H9 (cell line): ENCODE results near the gene GNGT2. TPM values are rescaled to one million over a fixed set of nuclear protein-coding genes. Genes with fewer than 3 reads are reported as not detected.

ENCODE experiments used
- DNase-seq: peaks from one replicate; pipeline ENCODE4 v3.0.0-alpha.2; 2017
- H2AFZ ChIP-seq: one replicate; pipeline ENCODE4 v1.6.1; 2013; ENCODE audit warnings: mild to moderate bottlenecking, low read length, control low read depth, moderate library complexity
- H2AK5ac ChIP-seq: 2 replicates; pipeline ENCODE4 v1.6.1; 2013; ENCODE audit warnings: low read length, control low read depth, mixed read lengths; ENCODE audit not compliant: insufficient read length
- H2BK120ac ChIP-seq: one replicate; pipeline ENCODE4 v1.6.1; 2013; ENCODE audit warnings: low read depth, mild to moderate bottlenecking, low read length, control low read depth, inconsistent platforms; ENCODE audit not compliant: poor library complexity, severe bottlenecking
- H2BK12ac ChIP-seq: 2 replicates; pipeline ENCODE4 v1.6.1; 2013; ENCODE audit warnings: low read length, control low read depth, mixed read lengths, low read depth; ENCODE audit not compliant: insufficient read length
- H2BK15ac ChIP-seq: 2 replicates; pipeline ENCODE4 v1.6.1; 2013; ENCODE audit warnings: low read depth, low read length, control low read depth
- H2BK20ac ChIP-seq: one replicate; pipeline ENCODE4 v1.6.1; 2013; ENCODE audit warnings: low read depth, mild to moderate bottlenecking, low read length, control low read depth, inconsistent platforms; ENCODE audit not compliant: poor library complexity, severe bottlenecking
- H2BK5ac ChIP-seq: 2 replicates; pipeline ENCODE4 v1.6.1; 2013; ENCODE audit warnings: low read length, control low read depth, mixed read lengths; ENCODE audit not compliant: insufficient read length
- H3K14ac ChIP-seq: 2 replicates; pipeline ENCODE4 v1.6.1; 2013; ENCODE audit warnings: low read length, control low read depth; ENCODE audit not compliant: insufficient read depth
- H3K18ac ChIP-seq: 2 replicates; pipeline ENCODE4 v1.6.1; 2013; ENCODE audit warnings: low read depth, mild to moderate bottlenecking, mixed read lengths, low read length, control low read depth; ENCODE audit not compliant: insufficient read length
- H3K23ac ChIP-seq: 2 replicates; pipeline ENCODE4 v1.6.1; 2013; ENCODE audit warnings: low read length, control low read depth, mixed read lengths, low read depth; ENCODE audit not compliant: insufficient read length
- H3K23me2 ChIP-seq: 2 replicates; pipeline ENCODE4 v1.6.1; 2013; ENCODE audit warnings: low read depth, mild to moderate bottlenecking, mixed read lengths, low read length, control low read depth; ENCODE audit not compliant: insufficient read length, poor library complexity, severe bottlenecking
- H3K27ac ChIP-seq: 2 replicates; pipeline ENCODE4 v1.5.1; 2013; ENCODE audit warnings: low read length, control low read depth, mixed read lengths, low read depth; ENCODE audit not compliant: insufficient read length
- H3K27me3 ChIP-seq: 2 replicates; pipeline ENCODE4 v1.6.1; 2013; ENCODE audit warnings: low read length, control low read depth, inconsistent platforms; ENCODE audit not compliant: insufficient read depth
- H3K4ac ChIP-seq: 2 replicates; pipeline ENCODE4 v1.6.1; 2013; ENCODE audit warnings: low read depth, mild to moderate bottlenecking, control low read depth, inconsistent platforms, low read length, moderate library complexity
- H3K4me1 ChIP-seq: 2 replicates; pipeline ENCODE4 v1.6.1; 2013; ENCODE audit warnings: low read length, control low read depth, inconsistent platforms; ENCODE audit not compliant: insufficient read depth
- H3K4me2 ChIP-seq: 2 replicates; pipeline ENCODE4 v1.6.1; 2013; ENCODE audit warnings: low read length, control low read depth, mixed read lengths; ENCODE audit not compliant: insufficient read length, insufficient read depth
- H3K56ac ChIP-seq: 2 replicates; pipeline ENCODE4 v1.6.1; 2013; ENCODE audit warnings: low read depth, mild to moderate bottlenecking, mixed read lengths, low read length, control low read depth; ENCODE audit not compliant: insufficient read length
- H3K79me1 ChIP-seq: 2 replicates; pipeline ENCODE4 v1.6.1; 2013; ENCODE audit warnings: low read depth, mild to moderate bottlenecking, moderate library complexity, low read length, control low read depth, inconsistent platforms; ENCODE audit not compliant: insufficient read depth, poor library complexity, severe bottlenecking
- H3K79me2 ChIP-seq: 2 replicates; pipeline ENCODE4 v1.6.1; 2013; ENCODE audit warnings: low read length, control low read depth, inconsistent platforms; ENCODE audit not compliant: insufficient read depth
- H3K9ac ChIP-seq: 2 replicates; pipeline ENCODE4 v1.6.1; 2013; ENCODE audit warnings: low read length, control low read depth, mixed read lengths; ENCODE audit not compliant: insufficient read length; ENCODE audit errors: extremely low read depth
- H3K9me3 ChIP-seq: one replicate; pipeline ENCODE4 v1.6.1; 2013; ENCODE audit warnings: low read depth, low read length, inconsistent platforms; ENCODE audit not compliant: control insufficient read depth
- H3T11ph ChIP-seq: one replicate; pipeline ENCODE4 v1.6.1; 2013; ENCODE audit warnings: mild to moderate bottlenecking, low read length, control low read depth, inconsistent platforms
- H4K20me1 ChIP-seq: one replicate; pipeline ENCODE4 v1.6.1; 2013; ENCODE audit not compliant: control insufficient read depth, insufficient read length, insufficient read depth
- H4K5ac ChIP-seq: 2 replicates; pipeline ENCODE4 v1.6.1; 2013; ENCODE audit warnings: low read depth, mild to moderate bottlenecking, mixed read lengths, low read length, control low read depth; ENCODE audit not compliant: insufficient read length
- H4K8ac ChIP-seq: replicated peaks from 2 replicates; pipeline ENCODE4 v1.6.1; 2013; ENCODE audit warnings: low read length, control low read depth, mixed read lengths, low read depth; ENCODE audit not compliant: insufficient read length
- H4K91ac ChIP-seq: 2 replicates; pipeline ENCODE4 v1.6.1; 2013; ENCODE audit warnings: low read depth, mild to moderate bottlenecking, moderate library complexity, mixed read lengths, low read length, control low read depth; ENCODE audit not compliant: insufficient read length
- H3K27ac Mint-ChIP-seq, 3 experiments: 2 replicates in 2 of 3; 3 replicates in 1 of 3; pipeline ENCODE4 v1.8.0; 2020 to 2021; ENCODE audit warnings: mixed read lengths in 3 of 3, mild to moderate bottlenecking in 1 of 3, moderate library complexity in 1 of 3
- H3K27me3 Mint-ChIP-seq: 2 replicates; pipeline ENCODE4 v1.8.0; 2021; ENCODE audit warnings: low read depth, mild to moderate bottlenecking, moderate library complexity, mixed read lengths
- H3K36me3 Mint-ChIP-seq, 3 experiments: 2 replicates in 2 of 3; 3 replicates in 1 of 3; pipeline ENCODE4 v1.8.0; 2020 to 2021; ENCODE audit warnings: low read depth in 3 of 3, mixed read lengths in 3 of 3; ENCODE audit not compliant: insufficient read depth in 1 of 3
- H3K4me1 Mint-ChIP-seq, 2 experiments: 2 replicates each; pipeline ENCODE4 v1.8.0; 2020; ENCODE audit warnings: mixed read lengths in 2 of 2
- H3K4me3 Mint-ChIP-seq, 2 experiments: 2 replicates in 1 of 2; 3 replicates in 1 of 2; pipeline ENCODE4 v1.8.0; 2020 to 2021; ENCODE audit warnings: mild to moderate bottlenecking in 2 of 2, mixed read lengths in 2 of 2, moderate library complexity in 1 of 2
- H3K9me3 Mint-ChIP-seq, 2 experiments: 2 replicates in 1 of 2; 3 replicates in 1 of 2; pipeline ENCODE4 v1.8.0; 2020; ENCODE audit warnings: mild to moderate bottlenecking in 2 of 2, mixed read lengths in 2 of 2, moderate library complexity in 1 of 2
- WGBS: extraction: QIAGEN DNeasy Blood & Tissue Kit; methylation state at CpG from one replicate; pipeline ENCODE4 v1.1.7; 2013; ENCODE audit warnings: missing lambda C conversion rate, low lambda C conversion rate, mixed read lengths; ENCODE audit not compliant: insufficient read length; ENCODE audit errors: extremely low coverage; 5-methylcytosine and 5-hydroxymethylcytosine counted together
- total RNA-seq: library from RNA; stranded (reverse); gene quantifications from 2 replicates; pipeline ENCODE4 v1.2.1, GENCODE V29; 2021
- TF ChIP-seq, protein P1 (sequence below): fragments of 200-600 bp; sonication (generic); conservative IDR thresholded peaks from 3 replicates; pipeline ENCODE4 v1.8.0; 2021; ENCODE audit warnings: antibody characterized with exemption, mild to moderate bottlenecking

The GNGT2 gene
- total RNA-seq, 1 experiment from 2014 or later, result 0.42 TPM

DNA sequence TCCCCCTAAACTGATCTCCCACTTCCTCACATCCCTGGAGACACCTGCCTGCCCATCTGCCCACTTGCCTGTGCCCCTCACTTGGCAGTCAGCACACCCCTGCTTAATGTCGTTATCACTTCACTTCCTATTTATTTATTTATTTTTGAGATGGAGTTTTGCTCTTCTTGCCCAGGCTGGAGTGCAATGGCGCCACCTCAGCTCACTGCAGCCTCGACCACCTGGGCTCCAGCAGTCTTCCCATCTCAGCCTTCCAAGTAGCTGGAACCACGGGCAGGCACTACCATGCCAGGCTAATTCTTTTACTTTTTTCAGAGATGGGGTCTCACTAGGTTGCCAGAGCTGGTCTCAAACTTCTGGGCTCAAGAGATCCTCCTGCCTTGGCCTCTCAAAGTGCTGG is 43.7 kb upstream of the GNGT2 start:
- H3K4me2 ChIP-seq, result no peak overlapping the region
- H3K9ac ChIP-seq, result no peak overlapping the region
- no peak overlapping the region for H3K4ac ChIP-seq
- H3K23ac ChIP-seq, result no peak overlapping the region
- H2AK5ac ChIP-seq, result no peak overlapping the region
- H3K4me1 ChIP-seq, result no peaks in the 10 kb centered on the region
- no peak overlapping the region for H3K56ac ChIP-seq
- H4K8ac ChIP-seq, result no peak overlapping the region
- no peaks in the 10 kb centered on the region for H3K79me1 ChIP-seq
- no peaks in the 10 kb centered on the region for H3K9me3 ChIP-seq
- no peak overlapping the region for H2AFZ ChIP-seq
- Mint-ChIP-seq H3K36me3 (no peaks in the 10 kb centered on the region), H3K4me1 (peaks cover 4% of the 10 kb centered on the region in 2 experiments; a peak in 1 of 4 replicates), H3K4me3 (no peak overlapping the region), H3K27ac (0 out of 7 replicates have a peak overlapping the region, but pooled peaks of 1 of the 3 experiments have one; percentile 48), H3K27me3 (peaks cover 5% of the 10 kb centered on the region), H3K9me3 (no peaks in the 10 kb centered on the region)
- no CpG with 5 or more reads among the region's 4 CpGs for WGBS
- no peak overlapping the region for H2BK120ac ChIP-seq
- H3T11ph ChIP-seq, result no peak overlapping the region
- no peak overlapping the region for H3K27ac ChIP-seq
- no peak overlapping the region for H3K14ac ChIP-seq
- H2BK5ac ChIP-seq, result no peak overlapping the region
- H3K79me2 ChIP-seq, result no peaks in the 10 kb centered on the region
- H3K18ac ChIP-seq, result no peak overlapping the region
- H4K20me1 ChIP-seq, result no peaks in the 10 kb centered on the region
- TF ChIP-seq, protein P1, sequence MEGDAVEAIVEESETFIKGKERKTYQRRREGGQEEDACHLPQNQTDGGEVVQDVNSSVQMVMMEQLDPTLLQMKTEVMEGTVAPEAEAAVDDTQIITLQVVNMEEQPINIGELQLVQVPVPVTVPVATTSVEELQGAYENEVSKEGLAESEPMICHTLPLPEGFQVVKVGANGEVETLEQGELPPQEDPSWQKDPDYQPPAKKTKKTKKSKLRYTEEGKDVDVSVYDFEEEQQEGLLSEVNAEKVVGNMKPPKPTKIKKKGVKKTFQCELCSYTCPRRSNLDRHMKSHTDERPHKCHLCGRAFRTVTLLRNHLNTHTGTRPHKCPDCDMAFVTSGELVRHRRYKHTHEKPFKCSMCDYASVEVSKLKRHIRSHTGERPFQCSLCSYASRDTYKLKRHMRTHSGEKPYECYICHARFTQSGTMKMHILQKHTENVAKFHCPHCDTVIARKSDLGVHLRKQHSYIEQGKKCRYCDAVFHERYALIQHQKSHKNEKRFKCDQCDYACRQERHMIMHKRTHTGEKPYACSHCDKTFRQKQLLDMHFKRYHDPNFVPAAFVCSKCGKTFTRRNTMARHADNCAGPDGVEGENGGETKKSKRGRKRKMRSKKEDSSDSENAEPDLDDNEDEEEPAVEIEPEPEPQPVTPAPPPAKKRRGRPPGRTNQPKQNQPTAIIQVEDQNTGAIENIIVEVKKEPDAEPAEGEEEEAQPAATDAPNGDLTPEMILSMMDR, result peak; percentile 38; the same call in 2 of the 3 replicates
- H2BK12ac ChIP-seq, result no peak overlapping the region
- H4K5ac ChIP-seq, result no peak overlapping the region
- H2BK20ac ChIP-seq, result no peak overlapping the region
- H3K27me3 ChIP-seq, result no peaks in the 10 kb centered on the region
- peak; percentile 62 for DNase-seq
- H2BK15ac ChIP-seq, result no peak overlapping the region
- H3K23me2 ChIP-seq, result no peaks in the 10 kb centered on the region
- H4K91ac ChIP-seq, result no peak overlapping the region
